Iris pigment epithelial cell (primary cell): ENCODE measurements around the gene DCAF11.

Experiments used
- DNase-seq: peaks from one replicate; pipeline ENCODE4 v3.0.0-alpha.2; 2011; ENCODE audit warnings: low read depth

The DCAF11 gene

DNA sequence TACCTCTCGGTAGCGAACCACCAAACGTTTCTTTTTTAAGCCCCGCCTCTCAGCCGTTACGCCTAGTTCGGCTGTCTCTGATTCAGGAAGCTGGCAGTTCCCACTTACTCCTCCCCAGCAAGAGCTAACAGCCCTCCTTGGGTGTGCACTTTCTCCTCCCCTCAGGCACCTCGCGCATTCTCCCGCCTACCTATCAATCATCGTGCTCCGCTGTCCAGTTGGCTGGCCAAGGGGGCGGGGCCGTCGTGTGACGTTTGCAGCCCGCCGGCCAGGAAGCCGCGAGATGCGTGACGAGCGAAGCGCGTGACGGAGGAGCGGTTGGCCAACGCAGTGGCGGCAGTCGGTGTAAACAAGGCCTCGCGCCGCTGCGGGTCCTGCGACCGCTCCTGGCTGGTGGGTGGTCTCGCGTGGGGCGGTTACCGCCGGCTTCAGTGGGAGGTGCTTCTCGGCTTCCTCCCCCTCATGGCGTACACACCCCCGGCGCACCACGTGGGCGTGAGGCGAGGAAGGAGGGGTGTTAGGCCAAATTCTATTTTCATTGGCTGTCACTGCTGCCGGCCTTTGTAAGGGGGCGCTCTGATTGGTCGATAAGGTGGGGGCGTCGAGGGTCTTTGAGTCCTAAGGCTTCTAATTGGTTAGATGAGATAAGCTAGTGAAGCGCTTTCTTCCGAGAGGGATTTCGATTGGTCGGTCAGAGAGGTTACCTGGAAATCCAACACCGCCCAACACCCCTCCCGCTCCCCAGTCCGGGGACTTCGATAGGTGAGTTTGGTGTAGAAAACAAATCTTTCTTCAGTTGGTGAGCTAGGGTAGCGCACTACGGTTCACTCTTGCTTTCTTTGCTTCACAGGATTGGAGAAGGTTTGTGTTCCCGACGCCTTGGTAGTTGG is at the start of gene DCAF11, which contains the start of gene NRL:
TSS of gene DCAF11 (plus strand) at position 246 of the 890 bp plus-strand sequence. CDS start 818 bp downstream, outside the sequence.
TSS of gene NRL (minus strand) at position 418 of the 890 bp plus-strand sequence. CDS start 32,101 bp downstream, outside the sequence.
- peak; percentile 100 for DNase-seq

DNA sequence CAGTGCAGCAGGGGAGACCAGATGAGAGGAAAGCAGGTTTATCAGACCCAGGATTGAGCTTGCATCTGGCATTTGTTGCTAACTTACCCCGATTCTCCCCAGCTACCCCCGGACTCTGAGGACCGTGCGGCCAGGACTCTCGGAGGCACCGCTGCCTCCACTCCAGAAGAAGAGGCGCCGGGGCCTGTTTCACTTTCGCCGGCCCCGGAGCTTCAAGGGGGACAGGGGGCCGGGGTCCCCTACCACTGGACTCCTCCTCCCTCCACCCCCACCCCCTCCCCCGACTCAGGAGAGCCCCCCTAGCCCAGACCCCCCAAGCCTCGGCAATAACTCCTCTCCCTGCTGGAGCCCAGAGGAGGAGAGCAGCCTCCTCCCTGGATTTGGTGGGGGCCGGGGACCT is 49.7 kb upstream of the DCAF11 start:
- no peak for DNase-seq

DNA sequence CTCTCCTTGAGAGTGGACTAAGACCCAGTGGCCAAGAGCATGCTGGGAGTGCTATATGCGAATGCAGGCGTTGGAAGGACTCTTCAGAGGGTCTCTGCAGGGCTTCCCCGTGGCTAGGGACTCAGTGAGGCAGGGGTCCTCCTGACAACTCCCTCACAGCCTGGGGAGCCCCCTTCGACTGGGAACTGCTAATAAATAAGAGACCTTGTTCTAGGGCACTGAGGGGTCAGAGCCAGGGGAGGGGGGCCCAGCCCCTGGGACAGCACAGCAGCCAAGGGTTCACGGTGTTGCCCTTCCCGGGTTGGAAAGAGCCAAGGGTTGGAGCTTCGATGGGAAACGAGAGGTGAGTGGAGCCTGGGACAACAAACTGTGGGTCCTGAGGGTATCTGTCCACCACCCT is 49.2 kb upstream of the DCAF11 start:
- DNase-seq: no peak

DNA sequence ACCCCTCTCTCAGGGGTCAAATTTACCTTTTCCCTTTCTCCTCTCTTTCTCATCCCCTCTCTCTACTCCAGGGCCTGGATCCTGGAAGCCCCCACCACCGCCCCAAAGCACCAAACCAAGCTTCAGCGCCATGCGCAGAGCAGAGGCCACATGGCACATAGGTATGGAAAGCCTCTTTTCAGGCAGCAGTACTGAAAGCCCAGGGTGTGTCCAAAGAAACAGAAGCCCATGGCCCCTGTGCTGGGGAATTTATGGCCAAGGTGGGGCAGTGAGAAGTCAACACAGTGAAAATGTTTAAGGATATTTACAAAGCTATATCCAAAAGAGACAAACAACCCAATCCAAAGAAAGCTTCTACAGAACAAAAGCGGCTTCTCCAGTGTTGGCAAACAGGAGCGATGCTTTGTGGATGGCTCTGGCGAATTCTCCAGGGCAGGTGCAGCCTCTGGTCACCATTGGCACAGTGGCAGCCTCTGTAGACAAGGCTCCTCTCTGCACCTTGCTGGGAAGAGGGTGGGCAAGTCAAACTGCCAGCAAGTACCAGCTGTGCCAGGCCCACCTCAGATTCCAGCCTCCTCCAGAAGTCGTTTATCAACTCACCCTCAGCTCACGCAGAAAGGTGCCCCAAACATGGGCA is 48.0 kb upstream of the DCAF11 start:
- DNase-seq: no peak

DNA sequence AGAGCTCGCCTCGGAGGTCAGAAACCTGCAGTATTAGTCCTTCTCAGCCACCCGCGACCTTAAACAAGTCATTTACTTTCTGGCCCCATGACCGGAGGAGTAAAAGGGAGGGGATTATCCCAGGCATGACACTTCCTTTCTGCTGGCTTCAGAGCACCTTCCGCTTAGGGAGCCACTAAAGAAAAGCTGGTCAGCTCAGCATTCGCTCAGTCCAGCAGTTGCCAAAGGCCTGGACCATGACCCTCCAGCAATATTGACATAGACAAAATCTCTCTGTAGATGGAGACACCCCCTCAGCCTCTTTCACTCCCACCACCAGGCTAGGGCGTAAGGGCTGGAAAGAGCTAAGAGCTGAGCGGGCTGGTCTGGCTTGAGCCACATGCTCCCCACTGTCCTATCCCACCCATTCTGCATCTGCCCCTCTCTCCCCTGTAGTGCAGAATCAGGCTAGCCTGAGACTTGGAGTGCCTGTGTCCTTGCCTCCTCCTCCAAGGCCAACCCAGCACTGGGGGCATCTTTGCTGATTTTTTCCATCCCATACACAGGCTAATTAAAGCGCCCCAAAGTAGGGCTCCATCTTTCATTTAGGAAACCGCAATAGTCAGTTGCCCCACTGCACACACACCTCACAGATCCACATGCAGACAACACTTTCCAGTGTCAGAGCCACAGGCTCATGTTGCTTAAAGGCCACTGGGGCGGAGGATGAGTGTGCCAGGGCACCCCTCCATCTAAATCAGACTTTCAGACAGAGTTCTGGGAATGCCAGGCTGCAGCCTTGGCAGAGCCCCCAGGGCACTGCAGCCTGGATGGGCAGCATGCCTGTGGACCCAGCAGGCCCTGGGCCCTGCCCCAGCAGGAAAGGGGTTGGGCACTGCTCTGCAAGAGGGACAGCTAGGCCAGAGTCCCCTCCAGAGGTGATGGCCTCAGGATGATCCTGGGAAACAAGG is 47.2 kb upstream of the DCAF11 start:
- no peak for DNase-seq

DNA sequence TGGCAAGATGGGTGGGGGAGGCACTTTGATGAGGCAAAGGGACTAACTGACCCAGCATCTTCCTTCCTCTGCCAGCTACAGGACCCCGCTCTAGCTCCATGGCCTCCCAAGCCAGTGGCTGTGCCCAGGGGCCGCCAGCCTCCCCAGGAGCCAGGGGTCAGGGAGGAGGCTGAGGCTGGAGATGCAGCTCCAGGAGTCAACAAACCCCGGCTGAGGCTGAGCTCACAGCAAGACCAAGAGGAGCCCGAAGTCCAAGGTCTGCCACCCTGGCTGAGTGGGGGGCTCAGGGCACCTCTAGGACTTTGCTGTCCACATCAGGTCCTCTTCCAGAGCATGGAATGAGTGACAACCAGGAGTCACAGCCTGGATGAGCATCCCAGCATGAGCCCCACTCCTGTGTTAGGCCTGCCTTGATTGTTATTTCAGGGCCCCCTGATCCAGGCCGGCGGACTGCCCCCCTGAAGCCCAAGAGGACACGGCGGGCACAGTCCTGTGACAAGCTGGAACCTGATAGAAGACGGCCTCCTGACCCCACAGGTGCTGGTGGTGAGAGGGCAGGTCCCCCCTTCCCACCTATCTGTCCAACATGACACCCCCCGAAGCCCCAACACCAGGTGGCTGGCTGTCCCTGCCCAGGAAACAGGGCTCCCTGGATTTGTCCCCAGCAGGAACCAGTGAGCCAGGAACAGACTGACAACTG is 45.7 kb upstream of the DCAF11 start:
- DNase-seq: no peak

DNA sequence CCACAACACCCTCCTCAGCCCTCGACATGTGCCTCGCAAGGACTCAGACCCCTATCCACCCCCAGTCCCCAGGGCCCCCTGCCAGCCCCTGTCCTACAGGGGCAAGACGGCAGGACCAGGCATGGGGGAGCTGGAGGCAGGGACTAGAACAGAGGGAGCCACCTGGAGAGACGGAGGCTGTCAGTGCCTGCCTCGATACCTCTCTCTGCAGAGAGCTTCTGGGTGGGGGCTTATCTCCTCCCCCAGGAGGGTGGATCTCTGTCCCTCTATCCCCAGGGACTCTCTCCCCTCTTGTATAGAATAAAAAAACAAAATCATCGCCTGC is 45.2 kb upstream of the DCAF11 start:
- no peak for DNase-seq

DNA sequence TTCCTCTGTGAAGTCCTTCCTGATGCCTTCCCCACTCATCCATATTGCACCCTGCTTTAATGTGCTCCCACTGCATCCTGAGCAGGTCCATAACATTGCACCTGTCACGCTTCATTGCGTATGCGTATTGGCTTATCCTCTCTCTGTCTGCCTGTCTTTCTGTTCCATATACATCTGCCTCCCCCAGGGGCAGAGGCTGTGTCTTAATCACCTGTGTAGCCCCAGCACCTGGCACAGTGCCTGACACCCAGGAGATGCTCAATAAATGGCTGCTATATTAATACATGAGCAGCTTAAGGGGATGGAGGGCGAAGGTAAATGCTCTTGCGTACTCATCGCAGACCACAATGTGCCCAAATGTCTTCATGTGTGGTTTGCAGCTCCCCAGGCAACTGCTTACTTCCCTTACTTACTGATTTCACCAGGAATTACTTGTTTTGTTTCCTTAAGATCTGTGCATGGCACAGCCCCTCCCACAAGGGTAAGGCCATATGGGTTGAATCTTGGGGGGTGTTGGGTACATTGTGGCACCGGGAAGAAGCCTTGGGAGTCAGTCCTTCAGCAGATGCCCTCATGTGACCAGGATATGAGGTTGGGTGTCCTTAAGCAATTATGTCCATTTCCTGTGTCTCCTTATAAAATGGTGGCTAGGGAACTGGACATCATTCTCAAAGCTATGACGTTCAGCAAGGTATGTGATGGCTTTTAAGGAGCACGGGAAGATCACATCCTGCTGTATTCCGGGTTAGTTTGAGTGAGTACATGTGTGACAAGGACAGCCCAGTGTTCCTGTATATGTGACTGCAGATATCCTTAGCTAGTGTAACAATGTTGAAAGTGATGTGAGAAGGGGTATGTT is 44.1 kb upstream of the DCAF11 start:
- no peak for DNase-seq

DNA sequence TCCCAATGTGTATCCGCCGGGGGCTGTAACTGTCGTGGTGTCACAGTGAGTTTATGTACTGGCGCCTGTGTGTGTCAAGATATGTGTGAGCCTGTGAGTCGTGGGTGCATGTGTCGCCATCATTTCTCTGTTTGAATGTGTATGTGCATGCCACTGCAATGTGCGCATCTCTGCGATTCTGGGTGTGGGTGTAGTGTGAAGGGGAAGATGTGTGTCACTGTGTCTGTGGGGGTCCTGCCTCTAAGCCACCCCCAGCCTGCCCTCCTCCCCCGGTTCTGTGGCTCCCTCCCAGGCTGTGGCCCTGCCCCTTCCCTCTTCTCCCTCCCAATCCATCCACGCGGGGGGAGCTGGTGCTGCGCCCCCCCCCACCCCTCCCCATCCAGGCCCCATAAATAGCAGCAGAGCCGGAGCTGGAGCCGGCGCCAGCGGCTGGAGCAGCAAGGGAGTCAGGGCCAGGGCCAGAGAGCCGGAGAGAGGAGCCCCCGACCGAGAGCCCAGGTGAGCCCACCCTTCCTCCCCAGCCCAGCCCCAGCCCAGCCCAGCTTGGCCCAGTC is 43.4 kb upstream of the DCAF11 start, which contains the start of gene CPNE6:
TSS of gene CPNE6 (plus strand) at position 419 of the 554 bp plus-strand sequence. CDS start 1,375 bp downstream, outside the sequence.
- DNase-seq: no peak

DNA sequence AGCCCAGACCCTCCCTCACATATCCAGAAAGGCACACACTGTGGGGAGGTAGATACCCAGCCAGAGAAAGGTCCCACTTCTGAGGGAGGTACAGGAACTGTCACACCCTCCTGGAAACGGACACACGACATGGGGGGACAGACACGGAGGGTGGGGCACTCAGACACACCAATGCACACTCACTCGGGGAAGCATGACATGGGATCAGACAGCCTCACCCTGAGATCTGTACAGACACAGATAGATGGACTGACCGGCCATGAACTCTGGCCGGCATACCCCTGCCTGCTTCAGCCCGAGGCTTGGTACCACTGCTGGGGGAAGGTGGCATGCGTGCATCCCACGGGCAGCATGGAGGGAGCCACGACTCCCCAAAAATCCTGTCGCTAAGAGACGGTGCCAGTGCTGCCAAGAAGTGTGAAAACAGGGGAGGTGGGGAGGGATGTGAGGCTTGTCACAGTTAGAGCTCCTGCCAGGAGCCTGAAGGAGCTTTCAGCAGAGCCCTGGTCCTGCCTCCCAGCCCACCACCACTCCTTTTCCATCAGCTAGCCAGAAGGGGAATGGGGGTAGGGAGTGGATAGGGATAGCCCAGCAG is 42.6 kb upstream of the DCAF11 start:
- no peak for DNase-seq

DNA sequence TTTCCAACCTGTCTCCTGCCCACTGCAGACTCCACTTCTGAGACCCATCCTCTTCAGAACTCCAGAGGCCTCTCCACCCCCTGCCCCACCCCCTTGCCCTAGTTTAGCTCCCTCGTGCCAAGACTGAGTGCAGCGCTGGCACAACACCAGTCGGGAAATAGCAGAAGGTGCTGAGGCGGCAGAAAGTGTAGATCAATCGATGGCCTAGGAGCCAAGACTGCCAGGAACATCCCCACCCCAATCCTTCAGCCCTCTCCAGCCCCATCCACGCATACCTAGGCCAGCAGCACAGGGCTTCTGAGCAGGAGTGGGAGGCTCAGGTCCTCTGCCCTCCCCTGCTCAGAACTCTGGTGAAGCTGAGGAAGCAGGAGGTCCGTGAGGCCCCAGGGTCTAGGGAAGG is 42.1 kb upstream of the DCAF11 start:
- DNase-seq: no peak

DNA sequence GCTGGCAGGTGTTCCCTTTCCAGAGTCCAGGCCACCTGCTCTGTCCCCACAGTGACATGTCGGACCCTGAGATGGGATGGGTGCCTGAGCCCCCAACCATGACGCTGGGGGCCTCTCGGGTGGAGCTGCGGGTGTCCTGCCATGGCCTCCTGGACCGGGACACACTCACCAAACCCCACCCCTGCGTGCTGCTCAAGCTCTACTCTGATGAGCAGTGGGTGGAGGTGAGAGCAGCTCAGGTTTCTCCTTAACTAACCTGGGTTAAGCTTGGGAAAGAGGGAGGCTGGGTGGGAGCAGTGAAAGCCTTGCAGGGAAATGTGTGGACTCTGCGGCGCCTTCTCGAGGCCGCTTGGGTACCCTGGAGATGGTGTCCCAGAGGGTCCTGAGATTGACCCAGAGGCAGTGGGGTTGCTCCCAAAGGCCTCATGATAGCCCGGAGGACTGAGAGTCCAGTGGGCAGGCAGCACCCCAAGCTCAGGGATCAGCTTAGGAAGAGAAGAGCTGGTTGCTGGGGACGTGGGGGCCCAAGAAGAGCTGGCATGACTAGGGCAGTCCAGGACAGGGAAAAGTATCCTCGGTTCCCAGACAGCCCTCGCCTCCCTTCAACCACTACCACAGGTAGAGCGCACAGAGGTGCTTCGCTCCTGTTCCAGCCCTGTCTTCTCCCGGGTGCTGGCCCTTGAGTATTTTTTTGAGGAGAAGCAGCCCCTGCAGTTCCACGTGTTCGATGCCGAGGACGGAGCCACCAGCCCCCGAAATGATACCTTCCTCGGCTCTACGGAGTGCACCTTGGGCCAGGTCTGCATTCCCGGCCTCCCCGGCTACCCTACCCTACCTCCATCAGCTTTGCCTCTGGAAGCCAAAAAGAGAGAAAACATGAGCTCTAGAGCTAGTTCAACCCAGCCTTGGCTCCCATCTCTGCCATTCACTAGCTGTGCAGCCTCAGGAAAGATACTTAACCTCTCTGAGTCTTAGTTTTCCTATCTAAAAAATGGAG is 41.4 kb upstream of the DCAF11 start:
- DNase-seq: no peak

DNA sequence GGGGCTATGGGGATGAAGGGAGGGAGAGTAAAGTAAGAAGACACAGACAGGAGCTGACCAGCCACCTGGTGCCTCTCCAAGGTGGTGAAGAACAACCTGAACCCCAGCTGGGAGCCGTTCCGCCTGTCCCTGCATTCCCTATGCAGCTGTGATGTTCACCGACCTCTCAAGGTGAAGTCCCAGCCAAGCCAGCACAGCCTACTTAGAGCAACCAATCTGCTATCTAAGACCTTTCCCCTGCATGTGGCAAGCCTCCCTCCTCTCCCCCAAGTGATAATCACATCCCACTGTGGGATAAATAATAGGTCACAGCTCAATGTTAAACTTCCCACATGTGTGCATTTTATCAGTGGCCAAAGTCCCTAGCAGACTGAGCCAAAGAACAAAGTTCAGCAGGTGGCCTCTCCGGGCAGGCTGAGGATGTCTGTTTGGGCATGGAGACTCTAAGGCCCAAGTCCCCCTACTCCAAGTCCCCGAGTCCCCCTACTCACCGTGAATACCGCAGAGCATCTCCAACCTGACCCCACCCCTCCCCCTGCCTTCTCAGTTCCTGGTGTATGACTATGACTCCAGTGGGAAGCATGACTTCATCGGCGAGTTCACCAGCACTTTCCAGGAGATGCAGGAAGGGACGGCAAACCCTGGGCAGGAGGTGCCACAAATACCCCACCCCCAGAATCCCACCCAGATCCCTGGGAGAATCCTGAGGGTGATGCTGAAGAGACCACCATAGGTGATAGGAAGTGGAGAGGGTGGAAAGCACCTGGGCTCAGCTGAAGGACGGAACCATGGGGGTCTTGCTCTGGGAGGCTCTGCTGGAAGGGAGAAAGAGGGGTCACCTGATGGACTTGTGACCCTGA is 39.7 kb upstream of the DCAF11 start:
- no peak for DNase-seq

DNA sequence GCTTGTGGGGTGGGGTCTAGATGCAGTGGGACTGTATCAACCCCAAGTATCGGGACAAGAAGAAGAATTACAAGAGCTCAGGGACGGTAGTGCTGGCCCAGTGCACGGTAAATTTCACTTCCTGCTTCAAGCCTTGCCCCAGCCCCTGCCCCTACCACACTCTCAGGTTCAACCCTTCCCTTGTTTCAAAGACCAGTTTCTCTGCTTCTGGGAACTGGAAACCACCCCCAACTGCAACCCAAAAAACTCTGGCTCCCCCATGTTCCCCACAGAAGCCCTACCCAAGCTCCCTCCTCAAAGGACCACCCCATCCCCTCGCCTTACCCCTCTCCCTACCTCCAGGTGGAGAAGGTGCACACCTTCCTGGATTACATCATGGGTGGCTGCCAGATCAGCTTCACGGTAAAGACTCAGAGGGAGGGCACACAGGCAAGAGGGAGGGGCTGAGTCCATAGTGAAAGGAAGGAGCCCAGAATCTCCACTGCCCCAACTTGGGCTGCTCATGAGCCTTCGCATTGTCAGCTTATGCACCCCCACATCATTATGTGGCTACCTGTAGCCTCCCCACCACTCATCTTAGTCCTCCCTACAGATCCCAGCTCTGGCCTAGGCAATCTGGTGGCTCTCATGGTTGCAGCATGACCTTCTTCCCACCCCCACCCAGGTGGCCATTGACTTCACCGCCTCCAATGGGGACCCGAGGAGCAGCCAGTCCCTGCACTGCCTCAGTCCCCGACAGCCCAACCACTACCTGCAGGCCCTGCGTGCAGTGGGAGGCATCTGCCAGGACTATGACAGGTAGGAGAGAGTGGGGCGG is 38.9 kb upstream of the DCAF11 start:
- no peak for DNase-seq

DNA sequence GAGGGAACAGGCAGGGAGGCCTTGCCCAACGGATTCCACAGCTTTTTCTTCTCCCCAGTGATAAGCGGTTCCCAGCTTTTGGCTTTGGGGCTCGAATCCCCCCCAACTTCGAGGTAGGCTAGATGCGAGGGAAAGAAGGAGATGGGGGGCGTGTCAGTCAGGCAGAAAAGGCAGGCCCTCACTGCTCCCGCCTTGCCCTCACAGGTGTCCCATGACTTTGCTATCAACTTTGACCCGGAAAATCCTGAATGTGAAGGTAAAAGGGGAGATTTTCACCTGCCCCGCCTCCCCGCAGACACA is 38.3 kb upstream of the DCAF11 start:
- DNase-seq: no peak

DNA sequence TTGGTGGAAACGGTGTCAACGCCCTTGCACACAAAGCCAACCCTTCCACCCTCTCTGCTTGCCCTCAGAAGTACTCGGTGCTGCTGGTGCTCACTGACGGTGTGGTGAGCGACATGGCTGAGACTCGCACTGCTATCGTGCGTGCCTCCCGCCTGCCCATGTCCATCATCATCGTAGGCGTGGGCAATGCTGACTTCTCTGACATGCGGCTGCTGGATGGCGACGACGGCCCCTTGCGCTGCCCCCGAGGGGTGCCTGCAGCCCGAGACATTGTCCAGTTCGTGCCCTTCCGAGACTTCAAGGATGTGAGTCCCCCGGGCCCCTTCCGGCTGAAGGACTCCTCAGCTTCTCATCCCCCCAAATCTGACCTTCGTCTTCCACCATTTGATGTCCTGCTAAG is 37.5 kb upstream of the DCAF11 start:
- no peak for DNase-seq

DNA sequence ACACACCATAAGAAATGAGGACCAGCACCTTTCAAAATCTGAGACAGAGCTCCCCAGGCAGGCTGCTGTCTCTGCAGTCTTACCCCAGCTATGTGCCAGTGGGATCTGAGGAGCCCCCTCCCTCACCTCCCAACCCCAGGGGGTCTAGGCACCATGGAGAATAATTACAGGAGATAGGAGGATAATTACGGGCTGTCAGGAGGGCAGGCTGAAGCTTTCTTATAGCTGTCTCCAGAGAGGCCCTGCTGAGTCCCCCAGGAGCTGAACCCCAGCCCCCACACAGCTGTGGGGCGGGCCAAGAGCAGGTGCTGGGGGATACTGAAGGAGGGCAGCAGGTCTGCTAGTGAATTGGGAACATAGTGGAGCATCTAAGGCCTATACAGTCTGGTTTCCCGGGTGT is 36.4 kb upstream of the DCAF11 start:
- no peak for DNase-seq
